ENCODE measurements around the gene CDK5RAP1. TPM values are rescaled to one million over a fixed set of nuclear protein-coding genes. Genes with fewer than 3 reads are reported as not detected.
A peak's percentile ranks its signal among the peaks of the same experiment; 100 is the strongest.

CDK5RAP1 gene
- total RNA-seq, 1 donor from 2014 or later, result 59.6 TPM

GRCh38 chr20:33351696-33352095 is 49.6 kb downstream of the CDK5RAP1 start:
- Mint-ChIP-seq H3K4me3 (ENCODE audit: low read depth) (no peak overlapping the region), H3K27ac (peak overlapping the region; percentile 45), H3K4me1 (ENCODE audit: low read depth) (no peaks in the 10 kb centered on the region), H3K36me3 (ENCODE audit: insufficient read depth) (peaks cover 17% of the 10 kb centered on the region), H3K27me3 (no peaks in the 10 kb centered on the region), H3K9me3 (ENCODE audit: low read depth) (no peaks in the 10 kb centered on the region)
- TF ChIP-seq, protein P1, sequence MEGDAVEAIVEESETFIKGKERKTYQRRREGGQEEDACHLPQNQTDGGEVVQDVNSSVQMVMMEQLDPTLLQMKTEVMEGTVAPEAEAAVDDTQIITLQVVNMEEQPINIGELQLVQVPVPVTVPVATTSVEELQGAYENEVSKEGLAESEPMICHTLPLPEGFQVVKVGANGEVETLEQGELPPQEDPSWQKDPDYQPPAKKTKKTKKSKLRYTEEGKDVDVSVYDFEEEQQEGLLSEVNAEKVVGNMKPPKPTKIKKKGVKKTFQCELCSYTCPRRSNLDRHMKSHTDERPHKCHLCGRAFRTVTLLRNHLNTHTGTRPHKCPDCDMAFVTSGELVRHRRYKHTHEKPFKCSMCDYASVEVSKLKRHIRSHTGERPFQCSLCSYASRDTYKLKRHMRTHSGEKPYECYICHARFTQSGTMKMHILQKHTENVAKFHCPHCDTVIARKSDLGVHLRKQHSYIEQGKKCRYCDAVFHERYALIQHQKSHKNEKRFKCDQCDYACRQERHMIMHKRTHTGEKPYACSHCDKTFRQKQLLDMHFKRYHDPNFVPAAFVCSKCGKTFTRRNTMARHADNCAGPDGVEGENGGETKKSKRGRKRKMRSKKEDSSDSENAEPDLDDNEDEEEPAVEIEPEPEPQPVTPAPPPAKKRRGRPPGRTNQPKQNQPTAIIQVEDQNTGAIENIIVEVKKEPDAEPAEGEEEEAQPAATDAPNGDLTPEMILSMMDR (IDR thresholded peaks at IDR 0.05; ENCODE audit: unreplicated experiment), result no peak
- no peak for DNase-seq (ENCODE audit: low spot score, unreplicated experiment)

DNA sequence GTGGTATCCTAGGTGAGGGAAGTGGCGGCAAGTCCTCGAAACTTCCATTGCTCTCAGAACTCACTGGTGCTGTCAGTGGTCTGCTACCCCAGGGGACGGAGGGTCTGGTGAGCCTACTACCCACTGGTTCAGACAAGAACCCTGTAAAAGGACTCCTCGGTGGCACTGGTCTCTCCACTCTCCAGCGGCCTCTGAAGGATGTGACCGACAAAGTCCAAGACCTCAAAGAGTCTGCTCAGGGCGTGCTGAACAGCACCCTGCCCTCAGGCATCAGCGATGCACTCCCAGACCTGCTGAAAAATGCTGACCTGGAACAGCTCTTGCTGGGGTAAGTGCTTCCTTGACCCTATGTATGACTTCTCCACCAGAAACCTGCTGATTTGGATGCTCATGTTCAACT is 51.8 kb downstream of the CDK5RAP1 start:
- H3K27me3 Mint-ChIP-seq, result no peaks in the 10 kb centered on the region
- H3K36me3 Mint-ChIP-seq (ENCODE audit: insufficient read depth), result peaks cover 14% of the 10 kb centered on the region
- no peak overlapping the region for H3K4me3 Mint-ChIP-seq (ENCODE audit: low read depth)
- no peaks in the 10 kb centered on the region for H3K9me3 Mint-ChIP-seq (ENCODE audit: low read depth)
- no peak for DNase-seq (ENCODE audit: low spot score, unreplicated experiment)
- H3K27ac Mint-ChIP-seq, result no peak overlapping the region
- TF ChIP-seq, protein P1 (IDR thresholded peaks at IDR 0.05; ENCODE audit: unreplicated experiment), result no peak
- no peaks in the 10 kb centered on the region for H3K4me1 Mint-ChIP-seq (ENCODE audit: low read depth)

GRCh38 chr20:33348136-33348937 is 53.0 kb downstream of the CDK5RAP1 start:
- H3K27ac Mint-ChIP-seq, result peak overlapping the region; percentile 43
- H3K27me3 Mint-ChIP-seq, result no peaks in the 10 kb centered on the region
- peaks cover 12% of the 10 kb centered on the region for H3K36me3 Mint-ChIP-seq (ENCODE audit: insufficient read depth)
- no peak for DNase-seq (ENCODE audit: low spot score, unreplicated experiment)
- H3K4me1 Mint-ChIP-seq (ENCODE audit: low read depth), result no peaks in the 10 kb centered on the region
- TF ChIP-seq, protein P1 (IDR thresholded peaks at IDR 0.05; ENCODE audit: unreplicated experiment), result no peak
- H3K9me3 Mint-ChIP-seq (ENCODE audit: low read depth), result no peaks in the 10 kb centered on the region
- no peak overlapping the region for H3K4me3 Mint-ChIP-seq (ENCODE audit: low read depth)

GRCh38 chr20:33345342-33345741 is 56.0 kb downstream of the CDK5RAP1 start:
- TF ChIP-seq, protein P1 (IDR thresholded peaks at IDR 0.05; ENCODE audit: unreplicated experiment), result no peak
- Mint-ChIP-seq H3K27ac (no peak overlapping the region), H3K36me3 (ENCODE audit: insufficient read depth) (peaks cover 5% of the 10 kb centered on the region), H3K27me3 (no peaks in the 10 kb centered on the region), H3K4me1 (ENCODE audit: low read depth) (no peaks in the 10 kb centered on the region), H3K9me3 (ENCODE audit: low read depth) (no peaks in the 10 kb centered on the region), H3K4me3 (ENCODE audit: low read depth) (no peak overlapping the region)
- no peak for DNase-seq (ENCODE audit: low spot score, unreplicated experiment)

DNA sequence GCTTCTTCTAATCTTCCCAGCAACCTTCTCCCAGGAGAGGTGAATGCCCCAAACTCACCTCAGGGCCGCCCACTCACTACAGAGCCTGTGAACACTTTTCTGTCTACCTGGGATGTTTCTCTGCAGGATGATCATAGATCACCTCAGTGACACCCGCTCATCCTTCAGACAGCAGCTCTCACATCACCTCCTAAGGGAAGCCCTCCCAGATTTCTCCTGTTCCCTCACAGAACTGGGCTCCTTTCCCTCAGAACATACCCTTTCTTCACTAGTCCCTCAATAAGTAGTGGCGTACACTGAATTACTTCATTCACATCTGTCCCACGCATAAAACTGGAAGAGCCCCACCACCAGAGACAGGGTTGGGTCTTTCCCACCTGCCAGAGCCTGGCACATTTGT is 57.8 kb downstream of the CDK5RAP1 start:
- H3K4me1 Mint-ChIP-seq (ENCODE audit: low read depth), result no peaks in the 10 kb centered on the region
- TF ChIP-seq, protein P1 (IDR thresholded peaks at IDR 0.05; ENCODE audit: unreplicated experiment), result no peak
- DNase-seq (ENCODE audit: low spot score, unreplicated experiment), result no peak
- H3K27ac Mint-ChIP-seq, result no peak overlapping the region
- H3K4me3 Mint-ChIP-seq (ENCODE audit: low read depth), result no peak overlapping the region
- H3K36me3 Mint-ChIP-seq (ENCODE audit: insufficient read depth), result no peaks in the 10 kb centered on the region
- H3K9me3 Mint-ChIP-seq (ENCODE audit: low read depth), result no peaks in the 10 kb centered on the region
- H3K27me3 Mint-ChIP-seq, result no peaks in the 10 kb centered on the region

Data from progenitor cell of endocrine pancreas (in vitro differentiated cells).